DND-41 (cell line): ENCODE results near the gene REEP2.
"Not testable (repeated sequence)": the region's sequence is repeated elsewhere in the genome, so short reads cannot be mapped to it uniquely, and the experiment has no call there.

Source experiments
- ATAC-seq: fragments of 200-7000 bp; cut with Tn5 transposase; 3 replicates; pipeline ENCODE4 v1.9.1; 2021; ENCODE audit warnings: low read depth; ENCODE audit not compliant: insufficient read depth
- DNase-seq: peaks from one replicate; pipeline ENCODE4 v3.0.0-alpha.2; 2020
- H2AFZ ChIP-seq: 2 replicates; pipeline ENCODE4 v1.6.0; 2012; ENCODE audit warnings: low read depth, low read length
- H3K27ac ChIP-seq: 2 replicates; pipeline ENCODE4 v1.5.1; 2012; ENCODE audit warnings: low read length, inconsistent platforms
- H3K27me3 ChIP-seq: fragments of 200-600 bp; sonication (generic); 2 replicates; pipeline ENCODE4 v1.6.0; 2012; ENCODE audit warnings: low read length, mild to moderate bottlenecking, inconsistent platforms; ENCODE audit not compliant: insufficient read depth, poor library complexity
- H3K36me3 ChIP-seq: 2 replicates; pipeline ENCODE4 v1.5.1; 2012; ENCODE audit warnings: low read length, inconsistent platforms; ENCODE audit not compliant: insufficient read depth
- H3K4me1 ChIP-seq: 2 replicates; pipeline ENCODE4 v1.5.1; 2012; ENCODE audit warnings: mild to moderate bottlenecking, low read length; ENCODE audit not compliant: insufficient read depth
- H3K4me2 ChIP-seq: 2 replicates; pipeline ENCODE4 v1.6.0; 2012; ENCODE audit warnings: mild to moderate bottlenecking, moderate library complexity, low read length, inconsistent platforms; ENCODE audit not compliant: insufficient read depth
- H3K4me3 ChIP-seq, 2 experiments: fragments of 200-600 bp in 1 of 2; shearing (Covaris generic) in 1 of 2; 2 replicates each; pipeline ENCODE4 v1.5.1; 2012 to 2016; ENCODE audit warnings: inconsistent platforms in 2 of 2, low read length in 2 of 2, mild to moderate bottlenecking in 2 of 2, low read depth in 1 of 2, moderate library complexity in 1 of 2
- H3K79me2 ChIP-seq: 2 replicates; pipeline ENCODE4 v1.6.0; 2012; ENCODE audit warnings: low read length, inconsistent platforms; ENCODE audit not compliant: insufficient read depth
- H3K9ac ChIP-seq: 2 replicates; pipeline ENCODE4 v1.6.0; 2012; ENCODE audit warnings: low read depth, mild to moderate bottlenecking, inconsistent platforms, low read length, moderate library complexity
- H3K9me3 ChIP-seq: 2 replicates; pipeline ENCODE4 v1.5.1; 2012; ENCODE audit warnings: low read length, moderate library complexity, mild to moderate bottlenecking, inconsistent platforms; ENCODE audit not compliant: insufficient read depth, severe bottlenecking
- H4K20me1 ChIP-seq: 2 replicates; pipeline ENCODE4 v1.6.0; 2012; ENCODE audit warnings: low read length; ENCODE audit not compliant: insufficient read depth
- CTCF ChIP-seq: IDR thresholded peaks from 2 replicates; pipeline ENCODE4 v1.5.1; 2012; ENCODE audit warnings: borderline replicate concordance, low read length, moderate library complexity, mild to moderate bottlenecking; ENCODE audit not compliant: poor library complexity, severe bottlenecking; ENCODE audit errors: extremely low read depth
- EZH2 ChIP-seq: IDR thresholded peaks from 3 replicates; pipeline ENCODE4 v1.6.1; 2012; ENCODE audit warnings: borderline replicate concordance, low read depth, mild to moderate bottlenecking, moderate library complexity, low read length, inconsistent platforms; ENCODE audit not compliant: severe bottlenecking

REEP2 gene, protein sequence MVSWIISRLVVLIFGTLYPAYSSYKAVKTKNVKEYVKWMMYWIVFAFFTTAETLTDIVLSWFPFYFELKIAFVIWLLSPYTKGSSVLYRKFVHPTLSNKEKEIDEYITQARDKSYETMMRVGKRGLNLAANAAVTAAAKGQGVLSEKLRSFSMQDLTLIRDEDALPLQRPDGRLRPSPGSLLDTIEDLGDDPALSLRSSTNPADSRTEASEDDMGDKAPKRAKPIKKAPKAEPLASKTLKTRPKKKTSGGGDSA

DNA sequence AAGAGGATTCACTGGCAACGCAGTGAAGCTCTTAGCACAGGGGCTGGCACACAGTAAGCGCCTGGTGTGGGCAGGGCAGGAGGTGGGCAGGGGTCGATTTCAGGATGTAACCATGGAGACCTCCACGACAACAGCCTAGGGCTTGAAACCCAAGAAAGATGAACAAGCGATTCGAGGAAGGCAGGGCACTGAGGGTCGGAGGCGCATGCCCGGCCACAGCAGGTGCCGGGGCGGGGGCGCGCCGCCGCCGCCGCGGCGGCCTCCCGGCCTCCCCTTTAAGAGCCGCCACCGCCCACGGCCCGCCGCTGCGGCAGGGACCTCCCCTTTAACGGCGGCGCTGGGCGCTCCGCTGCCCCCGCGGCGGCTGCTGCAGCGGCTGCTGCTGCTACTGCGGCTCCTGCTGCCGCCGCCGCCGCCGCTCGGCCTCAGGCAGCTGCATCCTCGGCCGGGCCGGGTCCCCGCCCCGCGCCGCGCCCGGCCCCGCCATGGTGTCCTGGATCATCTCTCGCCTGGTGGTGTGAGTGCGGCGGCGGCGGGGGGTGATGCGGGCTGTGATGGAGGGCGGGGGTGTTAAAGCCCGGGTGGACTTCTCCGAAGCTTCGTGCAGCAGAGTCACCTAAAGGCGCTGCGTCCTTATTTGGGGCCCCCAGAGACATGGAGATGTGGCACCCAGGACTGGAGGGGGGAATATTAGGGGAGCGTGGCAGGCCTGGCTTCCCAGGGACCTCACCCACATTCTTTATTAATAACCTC lies at the start of gene REEP2:
TSS of gene REEP2 (plus strand) at position 334 of the 753 bp plus-strand sequence. CDS start at position 486, 152 bp downstream.
- Histone ChIP-seq H3K4me2 (peak within 1 kb of the TSS; percentile 99), H3K4me1 (peaks cover 28% of the 10 kb centered on the region), H3K4me3 (peak within 1 kb of the TSS; percentile 28 to 79; a peak in 3 of 4 replicates), H3K36me3 (peaks cover 23% of the 10 kb centered on the region), H3K9ac (peak within 1 kb of the TSS; percentile 62), H3K79me2 (no peaks in the 10 kb centered on the region), H2AFZ (peak within 1 kb of the TSS; percentile 93), H3K9me3 (no peaks in the 10 kb centered on the region), H3K27ac (peak within 1 kb of the TSS; percentile 52; the same call in 1 of the 2 replicates), H4K20me1 (no peaks in the 10 kb centered on the region; the same call in 1 of the 2 replicates), H3K27me3 (no peaks in the 10 kb centered on the region)
- TF ChIP-seq EZH2 = no peak
- no peak for TF ChIP-seq CTCF
- DNase-seq = peak; percentile 73
- peak; percentile 89 for ATAC-seq

- no peak overlapping the region for H3K4me3 ChIP-seq
- no peak overlapping the region for H3K9ac ChIP-seq
- H3K9me3 ChIP-seq = no peaks in the 10 kb centered on the region
- no peaks in the 10 kb centered on the region for H3K79me2 ChIP-seq
- H3K36me3 ChIP-seq = peaks cover 86% of the 10 kb centered on the region
- DNase-seq = no peak
- no peak for ATAC-seq
- H4K20me1 ChIP-seq = no peaks in the 10 kb centered on the region
- H2AFZ ChIP-seq = no peak overlapping the region
- no peaks in the 10 kb centered on the region for H3K27me3 ChIP-seq
- no peaks in the 10 kb centered on the region for H3K4me1 ChIP-seq
- no peak for TF ChIP-seq EZH2
- TF ChIP-seq CTCF = no peak
- no peak overlapping the region for H3K27ac ChIP-seq
- no peak overlapping the region for H3K4me2 ChIP-seq
These were observed 49.5 kb upstream of the REEP2 start for GRCh38 chr5:138389332-138389731.

DNA sequence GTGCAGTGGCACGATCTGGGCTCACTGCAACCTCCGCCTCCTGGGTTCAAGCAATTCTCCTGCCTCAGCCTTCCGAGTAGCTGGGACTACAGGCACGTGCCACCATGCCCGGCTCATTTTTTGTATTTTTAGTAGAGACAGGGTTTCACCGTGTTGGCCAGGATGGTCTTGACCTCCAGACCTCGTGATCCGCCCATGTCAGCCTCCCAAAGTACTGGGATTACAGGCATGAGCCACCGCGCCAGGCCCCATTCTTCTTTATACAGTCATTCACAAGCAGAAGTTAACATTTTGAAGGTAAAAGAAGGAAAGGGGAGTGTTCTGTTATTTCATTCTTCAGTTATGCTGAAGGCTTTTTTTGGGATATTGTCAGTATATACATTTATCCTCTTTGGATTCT lies 48.9 kb upstream of the REEP2 start:
- not testable (repeated sequence) for H3K79me2 ChIP-seq, H3K27ac ChIP-seq
- peaks cover 88% of the 10 kb centered on the region for H3K36me3 ChIP-seq

DNA sequence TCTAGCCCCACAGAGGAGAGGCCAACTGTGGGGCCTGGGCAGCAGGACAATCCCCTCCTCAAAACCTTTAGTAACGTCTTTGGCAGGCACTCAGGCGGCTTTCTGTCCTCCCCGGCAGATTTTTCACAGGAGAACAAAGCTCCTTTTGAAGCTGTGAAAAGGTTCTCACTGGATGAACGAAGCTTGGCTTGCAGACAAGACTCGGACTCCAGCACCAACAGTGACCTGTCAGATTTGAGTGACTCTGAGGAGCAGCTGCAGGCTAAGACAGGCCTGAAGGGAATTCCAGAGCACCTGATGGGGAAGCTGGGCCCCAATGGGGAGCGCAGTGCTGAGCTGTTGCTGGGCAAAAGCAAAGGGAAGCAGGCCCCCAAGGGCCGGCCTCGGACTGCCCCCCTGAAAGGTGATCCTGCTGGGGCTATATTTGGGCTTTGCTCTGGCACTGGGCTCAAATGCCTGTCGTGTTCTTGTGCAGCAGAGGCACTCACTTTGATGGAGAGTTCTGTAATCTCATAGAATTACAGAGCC lies 46.9 kb upstream of the REEP2 start:
- TF ChIP-seq CTCF (no peak), EZH2 (no peak)
- Histone ChIP-seq H3K36me3 (peaks cover 83% of the 10 kb centered on the region), H3K27ac (no peak overlapping the region), H3K4me2 (no peak overlapping the region), H3K79me2 (no peaks in the 10 kb centered on the region), H4K20me1 (no peaks in the 10 kb centered on the region), H2AFZ (no peak overlapping the region), H3K4me1 (no peaks in the 10 kb centered on the region), H3K9me3 (no peaks in the 10 kb centered on the region), H3K27me3 (no peaks in the 10 kb centered on the region), H3K4me3 (no peak overlapping the region), H3K9ac (no peak overlapping the region)
- no peak for ATAC-seq
- no peak for DNase-seq

More for the DNA sequence above, 48.9 kb upstream of the REEP2 start:
- H3K9me3 ChIP-seq, H3K4me1 ChIP-seq, DNase-seq, H3K4me3 ChIP-seq, H4K20me1 ChIP-seq, H3K4me2 ChIP-seq, ATAC-seq, H3K9ac ChIP-seq, H2AFZ ChIP-seq, H3K27me3 ChIP-seq: not testable (repeated sequence)
